Esophagus (tissue), 2 donors: ENCODE results near the gene LRRN3. TPM values are rescaled to one million over a fixed set of nuclear protein-coding genes. Genes with fewer than 3 reads are reported as not detected.

ENCODE experiments used
- H3K27ac ChIP-seq, 2 donors: one replicate each; pipeline ENCODE4 v1.5.1; 2013; ENCODE audit warnings: low read depth in 2 of 2, mild to moderate bottlenecking in 2 of 2, inconsistent platforms in 1 of 2, low read length in 1 of 2, moderate library complexity in 1 of 2
- H3K27me3 ChIP-seq, 2 donors: one replicate each; pipeline ENCODE4 v1.6.1; 2013; ENCODE audit warnings: low read length in 2 of 2, control low read depth in 1 of 2, mild to moderate bottlenecking in 1 of 2; ENCODE audit not compliant: insufficient read depth in 2 of 2, control insufficient read depth in 1 of 2
- H3K36me3 ChIP-seq, 2 donors: one replicate each; pipeline ENCODE4 v1.6.1; 2013; ENCODE audit warnings: low read length in 1 of 2; ENCODE audit not compliant: control insufficient read depth in 2 of 2, insufficient read depth in 2 of 2
- H3K4me1 ChIP-seq, 2 donors: one replicate each; pipeline ENCODE4 v1.6.1; 2013; ENCODE audit warnings: low read length in 1 of 2; ENCODE audit not compliant: control insufficient read depth in 2 of 2, insufficient read depth in 2 of 2
- H3K4me3 ChIP-seq, 2 donors: one replicate each; pipeline ENCODE4 v1.5.1; 2013; ENCODE audit warnings: low read length in 2 of 2, mild to moderate bottlenecking in 2 of 2, low read depth in 1 of 2, moderate library complexity in 1 of 2
- H3K9me3 ChIP-seq, 2 donors: one replicate each; pipeline ENCODE4 v1.6.1; 2013; ENCODE audit warnings: mild to moderate bottlenecking in 2 of 2, low read depth in 1 of 2, low read length in 1 of 2, moderate library complexity in 1 of 2; ENCODE audit not compliant: control insufficient read depth in 2 of 2, insufficient read depth in 1 of 2
- WGBS, 2 donors: extraction: QIAGEN DNeasy Blood & Tissue Kit; methylation state at CpG; one replicate each; pipeline ENCODE4 v1.1.7; 2013; 5-methylcytosine and 5-hydroxymethylcytosine counted together
- polyA plus RNA-seq, 2 donors: library from polyadenylated mRNA; stranded (reverse); fragments of 200-250 nt; gene quantifications; one replicate each; pipeline ENCODE4 v1.2.3, GENCODE V29; 2013
- donor health status: healthy with polysubstance abuse.
- donor health status: Bipolar disorder and iron deficiency.

Gene LRRN3
- polyA plus RNA-seq, 2 donors = 0.06 to 0.12 TPM

DNA sequence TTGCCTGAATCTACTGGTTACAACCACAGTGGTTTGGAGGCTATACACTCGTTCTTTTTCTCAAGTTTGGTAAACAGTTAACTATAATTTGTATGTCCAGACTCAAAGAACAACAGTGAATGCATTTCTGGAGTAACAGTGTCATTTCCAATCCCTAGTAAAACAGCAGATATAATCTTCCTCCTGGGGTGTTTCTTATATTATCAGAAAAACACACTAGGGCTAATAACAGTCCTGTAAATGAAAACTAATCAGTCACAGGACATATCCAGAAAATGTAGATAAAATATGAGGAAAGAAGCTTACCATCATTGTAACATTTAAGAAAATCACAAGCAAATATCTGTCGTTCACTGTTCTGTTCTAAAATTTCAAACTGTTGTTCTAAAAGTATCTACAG lies 82.6 kb downstream of the LRRN3 start:
- H3K4me3 ChIP-seq = no peak overlapping the region
- H3K27me3 ChIP-seq = no peaks in the 10 kb centered on the region
- H3K4me1 ChIP-seq = no peaks in the 10 kb centered on the region
- H3K9me3 ChIP-seq = no peaks in the 10 kb centered on the region
- no peak overlapping the region for H3K27ac ChIP-seq
- H3K36me3 ChIP-seq = no peaks in the 10 kb centered on the region
- WGBS, 2 donors = 89 to 90% methylated on average over 2 of the region's 2 CpGs

DNA sequence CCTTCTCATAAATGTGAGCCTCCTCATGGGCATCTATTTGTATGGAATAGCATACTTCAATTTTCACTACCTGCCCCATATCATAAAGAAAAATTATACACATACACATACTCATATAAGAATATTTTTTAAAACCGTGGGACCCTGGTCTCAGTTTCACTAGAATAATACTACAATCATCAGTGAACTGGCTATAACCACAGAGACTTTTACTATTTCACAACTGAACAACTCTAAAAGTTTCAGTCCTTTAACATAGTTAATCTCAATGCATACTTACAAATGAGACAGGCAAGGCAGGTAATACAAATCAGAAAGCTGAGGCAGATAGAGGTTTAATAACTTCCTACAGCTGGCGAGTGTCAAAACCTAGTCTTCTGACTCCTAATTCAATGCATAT lies 83.1 kb downstream of the LRRN3 start:
- Histone ChIP-seq H3K4me3 (no peak overlapping the region), H3K9me3 (no peaks in the 10 kb centered on the region), H3K4me1 (no peaks in the 10 kb centered on the region), H3K27ac (no peak overlapping the region), H3K36me3 (no peaks in the 10 kb centered on the region), H3K27me3 (no peaks in the 10 kb centered on the region)
- 81 to 82% methylated on average over 2 of the region's 2 CpGs for WGBS, 2 donors

DNA sequence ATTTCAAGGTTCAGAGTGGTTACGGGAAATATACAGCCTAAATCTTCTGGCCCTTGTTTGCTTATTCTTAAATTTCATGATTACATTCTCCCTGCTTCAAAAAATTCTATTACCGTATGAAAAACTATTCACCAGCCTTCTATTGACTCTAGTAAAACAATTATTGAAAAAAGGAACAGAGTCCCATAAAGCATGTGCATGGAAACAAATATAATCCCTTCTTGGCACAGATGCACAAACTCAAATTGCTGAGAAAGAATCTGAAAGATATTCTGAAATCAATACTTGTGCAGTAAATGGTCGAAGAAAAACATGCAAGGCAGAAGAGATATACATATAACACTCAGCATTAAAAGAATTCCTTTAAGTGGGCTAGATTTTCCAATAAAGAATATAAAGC lies 83.6 kb downstream of the LRRN3 start:
- no peak overlapping the region for H3K4me3 ChIP-seq
- WGBS, 2 donors = 63 to 68% methylated on average over 3 of the region's 3 CpGs
- no peak overlapping the region for H3K27ac ChIP-seq
- no peaks in the 10 kb centered on the region for H3K4me1 ChIP-seq
- H3K36me3 ChIP-seq = no peaks in the 10 kb centered on the region
- H3K9me3 ChIP-seq = no peaks in the 10 kb centered on the region
- no peaks in the 10 kb centered on the region for H3K27me3 ChIP-seq
